Jurkat, Clone E6-1 (cell line): Measurements from ENCODE around the gene DCUN1D3.
A peak's percentile ranks its signal among the peaks of the same experiment; 100 is the strongest.

Experiments
- DNase-seq: peaks from one replicate; pipeline ENCODE4 v3.0.0-alpha.2; 2011; ENCODE audit warnings: low read depth, low spot score
- H3K4me3 ChIP-seq: 2 replicates; pipeline ENCODE4 v1.5.1; 2011; ENCODE audit warnings: mild to moderate bottlenecking, low read length, control low read depth, moderate library complexity

The DCUN1D3 gene

DNA sequence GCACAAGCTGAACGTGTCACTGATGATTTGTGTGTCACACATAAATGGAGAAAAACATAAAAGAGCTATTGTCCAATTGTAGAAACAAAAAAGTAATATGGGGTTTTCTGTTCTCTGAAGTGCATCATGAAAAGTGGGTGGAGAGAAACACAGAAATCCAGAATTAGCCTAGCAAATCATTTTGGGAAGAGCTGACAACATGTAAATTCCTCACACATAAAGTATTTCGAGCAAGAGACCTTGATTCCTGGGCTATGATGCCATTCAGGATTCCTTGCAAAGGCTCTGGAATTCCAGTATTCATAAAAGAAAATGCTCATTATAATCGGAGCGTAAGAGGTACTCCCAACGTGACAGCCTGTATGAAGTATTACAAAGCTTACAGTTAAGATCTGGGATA is 1.1 kb downstream of the DCUN1D3 start:
- H3K4me3 ChIP-seq: peak overlapping the region; percentile 91
- no peak for DNase-seq

DNA sequence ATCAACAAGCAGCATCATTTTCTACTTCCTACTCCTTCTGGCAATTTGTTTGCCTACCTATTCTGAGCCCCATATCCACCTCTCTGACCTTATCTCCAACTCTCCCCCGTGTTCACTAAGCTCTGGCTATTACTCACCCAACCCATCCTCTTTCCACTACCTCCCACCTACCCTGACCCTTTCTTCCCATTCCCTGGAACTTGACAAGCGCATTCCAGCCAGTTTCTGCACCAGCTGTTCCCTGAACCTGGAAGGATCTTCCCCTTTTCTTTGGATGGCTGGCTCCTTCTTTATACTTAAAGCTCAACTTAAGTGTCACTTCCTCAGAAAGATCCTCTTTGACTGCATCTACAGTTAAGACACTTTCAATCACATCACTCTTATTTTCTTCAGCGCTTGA is 2.2 kb downstream of the DCUN1D3 start:
- no peak for DNase-seq
- no peak overlapping the region for H3K4me3 ChIP-seq

DNA sequence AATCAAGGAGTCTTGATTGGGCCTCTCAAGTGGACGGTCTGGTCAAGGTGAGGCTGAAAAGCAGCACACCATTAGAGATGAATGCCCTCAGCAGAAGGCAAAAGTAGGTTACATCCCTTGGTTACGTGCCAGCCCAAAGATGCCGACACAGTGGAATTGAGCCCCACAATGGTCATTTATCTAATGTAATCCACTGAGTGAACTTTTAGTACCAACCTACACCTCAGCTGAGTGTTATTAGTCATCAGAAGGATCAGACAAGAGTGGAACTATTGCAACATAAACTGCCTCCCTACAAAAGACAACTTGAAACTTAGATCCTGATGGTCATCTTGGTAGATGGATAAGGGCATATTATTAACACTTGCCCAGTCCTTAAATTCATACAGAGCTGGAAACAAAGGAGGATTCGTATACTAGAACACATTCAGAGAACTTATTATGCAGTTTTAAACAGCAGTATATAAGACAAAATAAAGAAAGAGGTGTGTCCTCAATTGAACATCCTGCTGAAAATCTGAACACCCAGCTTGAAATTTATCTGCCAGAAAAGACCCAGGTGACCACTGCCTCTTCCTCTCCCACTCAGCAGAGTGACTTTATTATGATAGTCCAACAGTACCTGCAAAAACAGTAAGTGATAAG is 2.8 kb downstream of the DCUN1D3 start:
- H3K4me3 ChIP-seq: no peak overlapping the region
- no peak for DNase-seq

DNA sequence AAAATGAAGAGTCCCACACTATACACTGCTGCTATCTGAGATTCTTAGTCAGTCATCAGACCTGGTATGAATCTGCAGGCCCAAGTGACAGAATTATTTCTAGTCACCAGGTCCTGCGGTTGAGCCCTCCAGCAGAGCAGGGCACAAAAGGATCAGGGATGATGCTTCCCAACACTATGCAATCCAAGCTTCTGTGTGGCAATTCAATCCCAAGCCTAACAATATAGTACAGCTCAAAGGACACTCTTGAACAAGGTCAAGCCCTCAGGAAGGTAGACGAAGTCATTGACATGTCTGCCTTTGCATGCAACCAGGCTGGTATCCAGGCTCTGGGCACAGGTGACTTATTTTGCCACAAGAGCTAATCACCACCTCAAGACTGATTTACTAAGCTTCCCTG is 5.8 kb downstream of the DCUN1D3 start:
- no peak overlapping the region for H3K4me3 ChIP-seq
- DNase-seq: no peak

DNA sequence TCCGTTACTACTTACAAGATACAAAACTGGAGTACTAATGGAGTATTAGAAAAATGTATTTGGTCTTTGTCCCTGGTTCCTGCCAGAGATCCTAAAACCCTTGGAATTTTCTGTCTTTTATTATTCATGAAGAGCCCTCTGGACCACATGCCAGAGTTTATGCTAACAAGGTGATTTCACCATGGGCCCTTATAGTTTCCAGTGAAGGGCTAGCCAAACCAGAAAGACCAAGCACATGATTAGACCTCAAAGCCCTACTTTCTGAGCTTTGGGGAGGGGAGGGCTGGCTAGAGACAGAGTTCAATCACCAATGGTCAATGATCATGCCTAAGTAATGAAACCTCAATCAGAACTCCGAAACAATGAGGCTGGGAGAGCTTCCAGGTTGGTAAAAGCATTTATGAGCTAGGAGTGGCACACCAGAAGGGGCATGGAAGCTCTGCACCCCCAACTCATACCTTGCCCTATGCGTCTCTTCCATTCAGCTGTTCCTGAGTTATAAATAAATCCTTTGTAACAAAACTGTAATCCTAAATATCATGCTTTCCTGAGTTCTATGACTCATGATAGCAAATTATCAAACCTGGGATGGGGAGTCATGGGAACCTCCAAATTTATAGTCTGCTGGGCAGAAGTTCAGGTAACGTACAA is 10.4 kb downstream of the DCUN1D3 start:
- no peak overlapping the region for H3K4me3 ChIP-seq
- no peak for DNase-seq

DNA sequence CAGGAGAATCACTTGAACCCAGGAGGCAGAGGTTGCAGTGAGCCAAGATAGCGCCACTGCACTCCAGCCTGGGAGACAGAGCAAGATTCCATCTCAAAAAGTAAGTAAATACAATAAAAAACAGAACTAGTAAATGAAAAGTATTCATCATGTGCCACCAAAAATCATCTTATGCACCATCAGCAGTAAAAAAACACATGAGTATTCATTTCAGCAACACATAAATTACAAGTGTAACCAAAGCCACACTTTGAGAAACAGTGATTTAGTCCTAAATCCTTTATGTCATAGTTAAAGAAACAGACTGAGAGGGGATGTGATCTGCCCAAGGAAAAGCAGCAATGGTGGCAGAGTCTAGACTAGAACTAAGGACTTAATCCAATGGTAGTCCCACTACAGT is 13.0 kb downstream of the DCUN1D3 start:
- no peak for DNase-seq
- no peak overlapping the region for H3K4me3 ChIP-seq

DNA sequence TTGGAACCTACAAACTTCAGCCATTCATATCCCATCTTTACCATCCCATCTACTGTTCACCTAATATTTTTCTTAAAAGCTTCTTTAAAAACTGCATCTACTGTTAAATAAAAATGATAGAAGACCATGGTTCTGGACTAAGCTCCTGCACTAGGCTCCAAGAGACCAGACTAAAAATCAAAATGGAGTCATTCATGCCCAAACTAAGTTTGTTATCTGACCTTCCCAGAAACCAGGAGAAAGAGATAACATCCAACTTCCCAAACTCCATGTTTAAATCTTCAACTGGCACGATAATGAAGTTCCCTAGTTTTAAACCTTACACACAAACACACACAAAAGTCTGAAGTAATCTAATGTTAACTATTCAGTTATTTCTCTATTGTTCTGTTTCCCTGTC is 13.8 kb downstream of the DCUN1D3 start:
- H3K4me3 ChIP-seq: no peak overlapping the region
- DNase-seq: no peak

DNA sequence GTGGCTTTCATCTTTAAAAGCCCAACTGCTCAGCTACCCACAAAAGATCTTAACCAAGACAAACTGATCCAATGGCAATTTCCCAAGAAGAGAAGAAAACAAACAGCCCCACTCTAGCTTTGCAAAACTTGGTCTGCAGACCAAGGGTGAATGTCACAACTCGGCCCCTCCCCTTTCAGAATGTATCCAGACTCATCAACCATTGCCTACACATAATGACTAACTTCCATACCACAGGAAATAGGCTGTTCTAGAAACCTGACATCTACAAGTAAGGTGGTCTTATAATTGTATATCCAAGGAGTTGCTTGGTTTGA is 16.0 kb downstream of the DCUN1D3 start:
- peak; percentile 69 for DNase-seq
- H3K4me3 ChIP-seq: no peak overlapping the region

DNA sequence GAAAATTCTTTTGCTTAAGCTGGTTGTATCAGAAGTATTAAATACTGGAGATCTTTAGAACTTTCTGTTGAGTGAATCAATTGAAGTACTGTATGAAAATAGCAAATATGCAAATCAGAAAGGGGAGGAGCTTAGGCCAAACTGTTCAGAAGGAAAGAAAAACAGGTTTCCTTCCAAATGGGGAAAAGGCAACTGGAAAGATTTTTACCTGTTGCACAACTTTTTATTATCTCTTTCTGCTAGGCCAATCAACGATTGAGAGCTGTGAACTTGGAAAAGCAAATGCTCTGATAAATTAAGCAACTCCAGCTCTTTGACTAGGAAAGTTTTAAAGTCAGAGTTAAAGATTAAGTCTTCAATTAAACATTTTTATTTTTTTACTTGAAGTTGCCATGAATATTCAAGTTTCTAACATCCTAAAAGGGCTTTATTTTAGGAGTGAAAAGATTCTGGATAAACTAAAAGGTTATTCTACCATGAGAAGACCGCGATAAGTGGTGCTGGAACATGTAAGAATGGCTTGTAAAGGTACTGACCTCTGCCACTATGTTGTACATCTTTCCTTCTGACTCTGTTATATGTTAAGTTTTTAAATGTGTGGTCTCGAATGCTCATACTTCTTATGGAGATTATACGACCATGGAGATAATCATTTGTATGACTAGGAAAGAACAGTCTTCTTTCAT is 16.5 kb downstream of the DCUN1D3 start:
- no peak for DNase-seq
- no peak overlapping the region for H3K4me3 ChIP-seq

DNA sequence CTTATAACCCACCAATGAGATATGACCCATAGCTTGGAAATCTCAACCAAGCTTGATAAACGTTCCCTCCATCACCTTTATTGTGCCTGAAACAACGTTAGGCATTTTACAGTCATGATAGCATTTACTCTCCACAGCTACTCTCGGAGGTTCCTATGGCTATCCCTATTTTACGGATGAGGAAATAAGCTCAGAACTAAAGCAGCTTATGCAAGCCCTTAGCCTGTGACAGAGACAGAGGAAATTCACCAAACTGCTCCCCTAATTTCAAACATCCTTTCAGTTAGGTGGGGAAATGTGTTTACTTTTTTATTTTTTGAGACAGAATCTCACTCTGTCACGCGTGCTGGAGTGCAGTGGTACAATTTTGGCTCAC is 18.7 kb downstream of the DCUN1D3 start:
- no peak overlapping the region for H3K4me3 ChIP-seq
- DNase-seq: no peak

DNA sequence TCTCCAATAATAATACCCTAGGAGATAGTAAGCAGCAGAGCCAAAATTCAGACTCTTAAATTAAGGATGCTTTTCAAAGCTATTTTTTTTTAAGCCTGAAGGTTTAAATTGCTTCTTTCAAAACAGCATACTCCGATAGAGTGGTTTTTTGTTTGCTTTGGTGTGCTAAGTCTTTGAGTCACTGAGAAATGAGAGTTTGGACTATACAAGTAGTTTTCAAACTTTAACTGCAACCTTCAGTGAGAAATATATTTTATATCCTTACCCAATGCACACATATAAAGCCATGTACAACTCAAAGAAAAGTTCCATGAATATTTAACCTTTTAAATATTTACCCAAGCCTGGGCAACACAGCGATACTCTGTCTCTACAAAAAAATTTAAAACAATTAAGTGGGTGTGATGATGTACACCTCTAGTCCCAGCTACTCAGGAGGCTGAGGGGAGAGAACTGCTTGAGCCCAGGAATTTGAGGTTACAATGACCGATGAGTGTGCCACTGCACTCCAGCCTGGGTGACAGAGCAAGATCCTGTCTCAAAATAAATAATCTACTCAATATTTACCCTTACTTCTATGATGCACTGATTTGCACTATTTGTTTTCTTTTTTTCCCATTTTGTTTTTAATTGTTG is 19.2 kb downstream of the DCUN1D3 start:
- H3K4me3 ChIP-seq: no peak overlapping the region
- no peak for DNase-seq

DNA sequence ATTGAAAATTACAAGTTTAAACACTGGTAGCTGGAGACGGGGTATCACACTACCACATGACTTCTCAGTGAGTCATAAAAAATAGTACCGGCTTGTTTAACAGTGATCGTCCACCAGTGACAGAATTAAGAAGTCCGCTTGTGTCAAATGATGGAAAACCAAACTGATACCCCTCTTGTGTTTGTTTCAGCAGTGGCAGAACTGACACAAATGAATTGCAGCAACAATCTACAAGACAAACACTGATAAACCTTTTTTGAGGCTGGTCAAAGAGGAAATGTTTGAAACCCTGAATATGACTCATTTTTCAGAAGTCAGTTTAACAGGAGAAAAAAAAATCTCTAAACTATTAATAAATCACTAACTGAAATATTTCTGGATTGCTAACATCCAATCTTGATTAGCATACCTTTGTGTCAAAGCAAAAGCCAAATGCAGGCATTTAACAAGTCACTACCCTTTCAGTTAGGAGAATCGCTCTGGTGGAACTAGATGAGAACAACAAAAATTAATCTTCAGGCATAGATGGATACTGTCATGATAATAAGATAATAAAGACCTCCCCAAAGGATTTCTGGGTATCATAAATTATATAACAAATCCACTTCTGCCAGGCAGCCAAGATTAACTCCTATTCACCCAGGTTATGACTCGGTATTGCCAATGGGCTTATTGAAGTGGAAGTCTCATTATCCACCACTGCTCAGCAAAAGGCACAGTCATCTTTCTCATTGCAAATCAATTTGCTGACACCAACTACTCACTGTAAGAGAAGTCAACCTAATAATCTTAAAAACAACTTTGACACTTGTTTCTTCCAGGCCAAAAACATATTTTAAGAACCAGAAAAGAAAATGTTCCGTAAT is 20.8 kb downstream of the DCUN1D3 start:
- H3K4me3 ChIP-seq: no peak overlapping the region
- DNase-seq: no peak

DNA sequence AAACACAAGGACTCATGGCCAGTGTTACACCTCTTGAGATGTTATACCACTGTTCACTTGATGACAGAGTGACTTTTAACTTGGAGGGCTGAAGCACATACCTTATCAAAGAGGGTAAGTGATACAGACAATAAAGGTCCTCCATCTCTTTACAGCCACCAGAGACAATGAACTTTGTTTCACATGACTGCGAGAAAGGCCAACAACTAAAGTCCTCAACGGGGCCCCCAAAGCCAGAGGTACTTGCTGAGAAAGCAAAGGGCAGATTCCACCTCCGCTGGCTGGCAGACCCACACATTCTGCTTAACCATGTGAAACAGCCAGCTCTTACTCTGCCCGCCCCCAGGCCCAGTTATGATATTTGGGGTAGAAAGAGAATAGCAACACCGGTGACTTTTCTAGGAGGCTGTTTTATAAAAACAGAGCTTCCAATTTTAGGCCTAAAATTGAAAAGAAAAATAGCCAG is 21.4 kb downstream of the DCUN1D3 start:
- no peak overlapping the region for H3K4me3 ChIP-seq
- no peak for DNase-seq

DNA sequence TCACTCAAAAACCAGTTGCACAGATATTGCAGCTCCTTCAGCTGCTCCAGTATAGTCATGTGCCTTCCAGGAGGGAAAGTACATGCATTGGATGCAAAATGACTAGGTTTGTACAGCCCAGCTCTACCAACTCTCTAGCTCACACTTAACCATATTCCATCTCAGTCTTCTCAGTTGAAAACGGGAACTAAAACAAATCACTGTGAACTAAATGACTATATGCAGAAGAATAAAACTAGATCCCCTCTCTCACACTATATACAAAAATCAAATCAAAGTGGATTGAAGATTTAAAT is 24.9 kb downstream of the DCUN1D3 start:
- no peak for DNase-seq
- H3K4me3 ChIP-seq: no peak overlapping the region

DNA sequence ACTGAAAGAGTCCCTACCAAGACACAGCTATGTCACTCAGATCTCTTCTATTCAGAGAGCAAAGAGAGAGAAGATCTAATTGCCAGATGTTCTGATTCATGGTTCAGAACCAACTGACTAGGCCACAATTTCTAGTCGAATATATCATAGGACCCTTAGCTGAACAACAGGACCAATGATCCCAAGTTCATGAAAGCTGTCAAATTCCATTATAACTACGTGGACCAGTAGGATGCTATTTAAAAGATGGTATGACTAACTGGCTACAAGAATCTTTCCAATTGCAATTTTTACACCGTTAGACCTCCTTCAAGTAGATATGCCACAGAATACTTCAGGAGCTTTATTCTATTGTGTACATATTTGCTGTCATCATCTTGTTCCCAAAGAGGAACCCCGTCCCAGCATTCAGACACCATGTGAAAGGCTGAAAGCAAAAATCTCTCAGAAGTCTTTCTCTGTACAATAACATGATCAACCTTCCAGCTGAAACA is 26.0 kb downstream of the DCUN1D3 start:
- H3K4me3 ChIP-seq: no peak overlapping the region
- no peak for DNase-seq

DNA sequence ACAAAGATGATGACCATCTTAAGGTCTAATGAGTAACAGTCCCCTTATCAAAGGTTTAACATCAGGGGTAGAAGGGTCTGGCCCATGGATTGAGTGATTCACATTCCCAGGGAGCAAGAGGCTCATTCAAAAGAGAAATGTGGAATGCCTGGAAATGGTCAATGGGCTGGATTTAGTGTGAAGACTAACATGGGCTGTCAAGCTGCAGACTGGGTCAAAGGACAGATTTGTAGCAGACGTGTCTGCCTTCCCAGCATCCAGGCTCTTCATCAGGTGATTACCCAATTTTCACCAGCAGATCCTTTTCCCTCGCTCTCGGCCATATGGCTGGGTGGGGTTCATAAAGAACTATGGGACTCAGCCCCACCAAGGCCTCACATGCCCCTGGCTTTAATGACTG is 26.8 kb downstream of the DCUN1D3 start:
- DNase-seq: no peak
- no peak overlapping the region for H3K4me3 ChIP-seq

DNA sequence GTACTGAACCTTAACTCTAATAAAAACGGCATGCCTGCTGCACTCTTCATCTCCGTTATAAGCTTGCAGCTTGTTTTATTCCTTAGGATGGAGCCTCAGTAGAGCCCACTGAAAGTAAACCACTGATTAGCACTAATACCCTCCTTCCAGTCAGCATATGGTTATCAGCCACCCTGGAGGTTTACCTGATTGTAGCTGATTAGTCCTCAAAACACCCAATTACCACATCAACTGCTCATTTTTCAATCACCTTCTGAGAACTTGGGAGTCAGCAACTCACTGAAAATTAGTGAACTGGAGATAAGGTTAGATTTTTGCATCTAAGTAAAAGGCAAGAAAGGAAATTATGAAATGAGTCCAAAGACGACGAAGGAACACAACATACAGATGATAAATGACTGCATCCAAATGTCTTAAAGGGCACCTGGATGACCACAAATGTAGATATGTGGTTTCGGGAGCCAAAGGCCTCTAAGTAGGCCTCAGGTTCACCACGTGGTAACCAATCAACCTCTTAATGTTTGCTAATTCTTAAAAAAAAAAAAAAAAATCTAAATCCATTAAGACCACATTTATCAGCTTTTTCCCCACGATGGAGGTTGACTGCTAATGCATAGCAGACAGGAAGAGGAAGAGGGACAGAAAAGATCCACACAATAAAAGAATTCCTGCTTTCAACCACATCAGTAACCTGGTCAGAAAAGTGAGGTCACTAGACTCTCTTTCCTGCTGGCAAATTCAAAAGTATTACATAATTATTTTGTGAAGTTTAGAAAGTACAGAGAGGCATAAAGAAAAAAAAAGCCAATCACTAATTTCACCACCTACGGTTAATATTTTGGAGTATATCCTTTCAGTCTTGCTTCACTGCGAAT is 28.0 kb downstream of the DCUN1D3 start:
- DNase-seq: peak; percentile 69
- H3K4me3 ChIP-seq: no peak overlapping the region

DNA sequence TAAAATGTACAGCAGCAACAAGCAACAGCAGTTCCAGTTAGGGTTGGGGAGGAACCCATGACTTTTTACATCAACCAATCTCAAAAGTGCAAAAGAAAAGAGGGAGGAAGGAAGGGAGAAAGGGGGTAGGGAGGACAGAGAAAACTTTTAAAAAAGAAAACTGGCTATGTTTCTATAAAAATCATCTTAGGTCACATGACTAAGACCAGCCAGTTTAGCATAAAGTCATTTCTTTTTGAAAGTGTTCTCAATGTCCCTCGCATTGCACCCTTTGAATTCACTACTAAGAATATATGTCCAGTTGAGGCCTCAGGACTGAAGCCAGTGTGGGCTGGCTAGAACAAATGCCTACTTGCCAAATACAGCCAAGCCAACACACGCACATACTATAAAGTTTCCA is 28.9 kb downstream of the DCUN1D3 start:
- DNase-seq: no peak
- no peak overlapping the region for H3K4me3 ChIP-seq
